ENCODE results near the gene PPARA.

DNA sequence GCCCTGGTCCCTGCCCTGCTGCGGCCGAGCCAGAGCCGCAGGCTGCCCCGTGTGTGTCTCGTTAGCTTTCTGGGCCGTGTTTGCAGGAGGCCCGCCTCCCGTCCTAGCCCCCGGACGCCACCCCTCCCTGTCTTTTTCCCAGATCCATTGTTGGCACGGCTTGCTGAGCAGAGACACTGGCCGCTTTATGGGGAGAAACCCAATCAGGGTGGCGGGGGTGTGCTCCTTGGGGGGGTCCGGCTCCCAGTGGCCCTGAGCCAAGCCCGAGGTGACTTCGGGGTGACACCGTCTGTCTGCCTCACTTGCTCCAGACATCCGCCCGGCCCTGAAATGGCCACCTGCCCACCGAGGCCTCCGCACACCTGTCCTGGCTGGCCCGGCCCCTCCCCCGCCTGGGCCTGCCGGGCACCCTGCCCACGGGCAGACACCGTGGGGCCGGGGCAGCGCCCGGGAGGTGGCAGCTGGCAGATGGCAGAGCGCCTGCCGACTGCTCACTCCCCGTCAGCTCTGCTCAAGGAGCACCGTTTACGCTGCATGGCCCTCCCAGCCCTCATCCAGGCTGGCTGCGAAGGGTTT, 43.1 kb upstream of the PPARA start:
- TF ChIP-seq, protein P1, sequence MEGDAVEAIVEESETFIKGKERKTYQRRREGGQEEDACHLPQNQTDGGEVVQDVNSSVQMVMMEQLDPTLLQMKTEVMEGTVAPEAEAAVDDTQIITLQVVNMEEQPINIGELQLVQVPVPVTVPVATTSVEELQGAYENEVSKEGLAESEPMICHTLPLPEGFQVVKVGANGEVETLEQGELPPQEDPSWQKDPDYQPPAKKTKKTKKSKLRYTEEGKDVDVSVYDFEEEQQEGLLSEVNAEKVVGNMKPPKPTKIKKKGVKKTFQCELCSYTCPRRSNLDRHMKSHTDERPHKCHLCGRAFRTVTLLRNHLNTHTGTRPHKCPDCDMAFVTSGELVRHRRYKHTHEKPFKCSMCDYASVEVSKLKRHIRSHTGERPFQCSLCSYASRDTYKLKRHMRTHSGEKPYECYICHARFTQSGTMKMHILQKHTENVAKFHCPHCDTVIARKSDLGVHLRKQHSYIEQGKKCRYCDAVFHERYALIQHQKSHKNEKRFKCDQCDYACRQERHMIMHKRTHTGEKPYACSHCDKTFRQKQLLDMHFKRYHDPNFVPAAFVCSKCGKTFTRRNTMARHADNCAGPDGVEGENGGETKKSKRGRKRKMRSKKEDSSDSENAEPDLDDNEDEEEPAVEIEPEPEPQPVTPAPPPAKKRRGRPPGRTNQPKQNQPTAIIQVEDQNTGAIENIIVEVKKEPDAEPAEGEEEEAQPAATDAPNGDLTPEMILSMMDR (IDR thresholded peaks at IDR 0.05; ENCODE audit: poor library complexity, severe bottlenecking): no peak
- no peak for TF ChIP-seq EP300 (conservative IDR thresholded peaks at IDR 0.05; ENCODE audit: poor library complexity, severe bottlenecking)
- TF ChIP-seq TAF1 (IDR thresholded peaks at IDR 0.05; ENCODE audit: low read depth): no peak
- no peak for TF ChIP-seq EZH2 (IDR thresholded peaks at IDR 0.05; ENCODE audit: borderline replicate concordance, insufficient read depth, low read length, poor library complexity, severe bottlenecking)
